Osteoblast (primary cell): Measurements from ENCODE around the gene ZSWIM1. TPM values are rescaled to one million over a fixed set of nuclear protein-coding genes. Genes with fewer than 3 reads are reported as not detected.
A peak's percentile ranks its signal among the peaks of the same experiment; 100 is the strongest.

Experiments
- DNase-seq: peaks from one replicate; pipeline ENCODE4 v3.0.0; 2011; ENCODE audit warnings: low spot score, mixed read lengths; ENCODE audit not compliant: insufficient read length; ENCODE audit errors: missing footprints
- H2AFZ ChIP-seq: 2 replicates; pipeline ENCODE4 v1.6.0; 2011; ENCODE audit warnings: mild to moderate bottlenecking, low read length
- H3K27ac ChIP-seq: 2 replicates; pipeline ENCODE4 v1.5.1; 2011; ENCODE audit warnings: mild to moderate bottlenecking, low read depth, low read length, moderate library complexity
- H3K27me3 ChIP-seq: 2 replicates; pipeline ENCODE4 v1.6.0; 2012; ENCODE audit warnings: mild to moderate bottlenecking, control low read depth, inconsistent platforms, low read length, moderate library complexity; ENCODE audit not compliant: insufficient read depth
- H3K36me3 ChIP-seq: 2 replicates; pipeline ENCODE4 v1.5.1; 2011; ENCODE audit warnings: mild to moderate bottlenecking, low read length, control low read depth, moderate library complexity; ENCODE audit not compliant: insufficient read depth
- H3K4me1 ChIP-seq: 2 replicates; pipeline ENCODE4 v1.5.1; 2011; ENCODE audit warnings: mild to moderate bottlenecking, low read length, control low read depth, moderate library complexity; ENCODE audit not compliant: insufficient read depth
- H3K4me2 ChIP-seq: 2 replicates; pipeline ENCODE4 v1.6.0; 2011; ENCODE audit warnings: mild to moderate bottlenecking, low read length; ENCODE audit not compliant: insufficient read depth
- H3K4me3 ChIP-seq: fragments of 200-600 bp; sonication (generic); 3 replicates; pipeline ENCODE4 v1.5.1; 2012; ENCODE audit warnings: mild to moderate bottlenecking, low read length, inconsistent platforms; ENCODE audit not compliant: insufficient read depth
- H3K79me2 ChIP-seq: 2 replicates; pipeline ENCODE4 v1.6.0; 2012; ENCODE audit warnings: mild to moderate bottlenecking, low read length, control low read depth, inconsistent platforms; ENCODE audit not compliant: insufficient read depth
- H3K9me3 ChIP-seq: 2 replicates; pipeline ENCODE4 v1.5.1; 2011; ENCODE audit warnings: low read depth, low read length, control low read depth
- H4K20me1 ChIP-seq: 2 replicates; pipeline ENCODE4 v1.6.0; 2012; ENCODE audit warnings: mild to moderate bottlenecking, low read length, control low read depth; ENCODE audit not compliant: insufficient read depth
- total RNA-seq: library from RNA; depleted of rRNA; stranded (reverse); fragments of >200 nt; gene quantifications from 2 replicates; pipeline ENCODE4 v1.2.3, GENCODE V29; 2012
- TF ChIP-seq, protein P1 (sequence below): IDR thresholded peaks from 2 replicates; pipeline ENCODE4 v1.5.1; 2011; ENCODE audit warnings: mild to moderate bottlenecking, low read depth, low read length, moderate library complexity; ENCODE audit errors: extremely low read depth

Gene ZSWIM1
- total RNA-seq, 1 donor, result 7.6 TPM

DNA sequence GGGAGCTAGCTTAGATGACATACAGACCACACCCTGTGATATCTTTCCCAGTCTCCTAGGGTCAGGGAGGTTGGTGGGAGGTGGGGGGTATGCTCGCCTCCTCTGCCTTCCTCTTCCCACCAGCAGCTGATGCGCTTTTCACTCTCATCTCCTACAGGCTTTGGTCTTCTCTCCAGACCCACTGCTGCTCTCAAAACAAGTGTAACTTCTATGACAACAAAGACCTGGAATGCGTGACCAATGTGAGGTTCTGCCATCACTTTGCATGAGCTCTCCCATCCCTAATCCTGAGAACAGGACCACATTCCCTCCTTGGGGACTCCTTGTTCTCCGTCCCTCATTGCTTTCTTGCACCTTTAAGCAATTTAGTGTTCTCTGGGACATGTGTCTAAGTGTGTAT, 12.8 kb downstream of the ZSWIM1 start:
- no peaks in the 10 kb centered on the region for H3K9me3 ChIP-seq
- H3K27ac ChIP-seq, result no peak overlapping the region
- no peak overlapping the region for H2AFZ ChIP-seq
- no peak overlapping the region for H3K4me3 ChIP-seq
- H4K20me1 ChIP-seq, result peaks cover 22% of the 10 kb centered on the region
- H3K36me3 ChIP-seq, result peaks cover 55% of the 10 kb centered on the region
- no peaks in the 10 kb centered on the region for H3K27me3 ChIP-seq
- peaks cover 24% of the 10 kb centered on the region for H3K4me1 ChIP-seq
- DNase-seq, result peak; percentile 31
- TF ChIP-seq, protein P1, sequence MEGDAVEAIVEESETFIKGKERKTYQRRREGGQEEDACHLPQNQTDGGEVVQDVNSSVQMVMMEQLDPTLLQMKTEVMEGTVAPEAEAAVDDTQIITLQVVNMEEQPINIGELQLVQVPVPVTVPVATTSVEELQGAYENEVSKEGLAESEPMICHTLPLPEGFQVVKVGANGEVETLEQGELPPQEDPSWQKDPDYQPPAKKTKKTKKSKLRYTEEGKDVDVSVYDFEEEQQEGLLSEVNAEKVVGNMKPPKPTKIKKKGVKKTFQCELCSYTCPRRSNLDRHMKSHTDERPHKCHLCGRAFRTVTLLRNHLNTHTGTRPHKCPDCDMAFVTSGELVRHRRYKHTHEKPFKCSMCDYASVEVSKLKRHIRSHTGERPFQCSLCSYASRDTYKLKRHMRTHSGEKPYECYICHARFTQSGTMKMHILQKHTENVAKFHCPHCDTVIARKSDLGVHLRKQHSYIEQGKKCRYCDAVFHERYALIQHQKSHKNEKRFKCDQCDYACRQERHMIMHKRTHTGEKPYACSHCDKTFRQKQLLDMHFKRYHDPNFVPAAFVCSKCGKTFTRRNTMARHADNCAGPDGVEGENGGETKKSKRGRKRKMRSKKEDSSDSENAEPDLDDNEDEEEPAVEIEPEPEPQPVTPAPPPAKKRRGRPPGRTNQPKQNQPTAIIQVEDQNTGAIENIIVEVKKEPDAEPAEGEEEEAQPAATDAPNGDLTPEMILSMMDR, result no peak
- no peak overlapping the region for H3K4me2 ChIP-seq
- peaks cover 25% of the 10 kb centered on the region for H3K79me2 ChIP-seq

DNA sequence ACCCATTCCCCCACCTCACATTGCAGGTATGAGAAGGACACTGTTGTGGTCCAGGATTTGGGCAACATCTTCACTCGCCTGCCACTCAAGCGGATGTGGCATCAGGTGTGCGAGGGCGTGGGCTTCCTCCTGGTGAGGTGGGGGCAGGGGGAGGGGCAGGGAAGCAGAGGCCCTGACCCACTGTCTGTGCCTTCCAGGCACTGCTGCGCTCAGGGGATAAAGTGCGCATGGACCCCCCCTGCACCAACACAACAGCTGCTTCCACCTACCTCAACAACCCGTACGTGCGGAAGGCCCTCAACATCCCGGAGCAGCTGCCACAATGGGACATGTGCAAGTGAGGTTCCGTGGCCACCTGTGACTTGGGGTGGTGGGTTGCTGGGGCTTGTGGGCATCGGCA, 13.8 kb downstream of the ZSWIM1 start:
- Histone ChIP-seq H3K4me2 (no peak overlapping the region), H3K9me3 (no peaks in the 10 kb centered on the region), H3K36me3 (peaks cover 55% of the 10 kb centered on the region), H3K4me3 (no peak overlapping the region), H3K79me2 (peaks cover 25% of the 10 kb centered on the region), H3K27me3 (no peaks in the 10 kb centered on the region), H3K27ac (no peak overlapping the region), H3K4me1 (peaks cover 23% of the 10 kb centered on the region), H2AFZ (no peak overlapping the region), H4K20me1 (peaks cover 22% of the 10 kb centered on the region)
- peak; percentile 53 for DNase-seq
- TF ChIP-seq, protein P1, result no peak

DNA sequence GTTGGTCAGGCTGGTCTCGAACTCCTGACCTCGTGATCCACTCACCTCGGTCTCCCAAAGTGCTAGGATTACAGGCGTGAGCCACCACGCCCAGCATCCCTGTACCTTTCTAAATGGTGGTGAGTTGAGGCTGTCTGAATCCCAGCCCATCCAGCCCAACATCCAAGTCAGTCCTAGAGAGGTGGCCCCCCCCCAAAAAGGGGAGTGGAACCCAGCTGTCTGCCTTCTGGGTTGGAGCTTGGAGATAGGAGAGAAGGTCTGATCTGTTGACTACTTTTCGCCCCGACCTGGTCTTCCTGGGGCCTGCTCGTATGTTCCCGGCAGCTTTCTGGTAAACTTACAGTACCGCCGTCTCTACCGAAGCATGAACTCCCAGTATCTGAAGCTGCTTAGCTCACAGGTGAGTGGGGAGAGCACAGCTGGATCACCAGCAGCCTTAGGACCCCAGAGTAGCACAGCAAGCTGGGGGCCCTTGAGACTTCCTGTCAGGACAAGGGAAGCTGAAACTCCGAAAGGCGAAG, 15.7 kb downstream of the ZSWIM1 start:
- H3K9me3 ChIP-seq, result no peaks in the 10 kb centered on the region
- peaks cover 55% of the 10 kb centered on the region for H3K36me3 ChIP-seq
- TF ChIP-seq, protein P1, result no peak
- H3K4me3 ChIP-seq, result no peak overlapping the region
- H3K4me1 ChIP-seq, result peaks cover 11% of the 10 kb centered on the region
- DNase-seq, result peak; percentile 17
- H4K20me1 ChIP-seq, result peaks cover 22% of the 10 kb centered on the region
- H3K79me2 ChIP-seq, result peaks cover 20% of the 10 kb centered on the region
- H2AFZ ChIP-seq, result no peak overlapping the region
- no peak overlapping the region for H3K4me2 ChIP-seq
- H3K27me3 ChIP-seq, result no peaks in the 10 kb centered on the region
- H3K27ac ChIP-seq, result no peak overlapping the region

DNA sequence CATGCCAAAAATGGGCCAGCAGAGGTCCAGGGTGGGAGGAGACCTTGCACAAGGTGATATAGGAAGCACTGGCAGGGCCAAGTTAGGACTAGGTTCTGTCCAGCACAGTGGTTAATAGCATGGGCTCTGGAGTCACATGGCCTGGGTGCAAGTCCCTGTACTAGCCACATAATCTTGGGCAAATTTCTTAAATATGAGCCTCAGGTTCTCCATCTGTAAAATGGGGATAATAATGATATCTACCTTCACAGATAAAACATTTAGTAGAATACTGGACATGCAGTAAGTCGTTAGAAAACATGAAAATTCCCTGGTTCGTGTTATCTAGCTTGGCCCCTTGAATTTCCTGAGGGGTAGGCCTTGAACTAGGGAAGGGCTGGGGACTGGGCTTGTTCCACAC, 16.3 kb downstream of the ZSWIM1 start:
- TF ChIP-seq, protein P1, result no peak
- no peak overlapping the region for H3K4me3 ChIP-seq

More for the DNA sequence above, 16.3 kb downstream of the ZSWIM1 start:
- no peak overlapping the region for H2AFZ ChIP-seq
- peaks cover 18% of the 10 kb centered on the region for H4K20me1 ChIP-seq
- no peak overlapping the region for H3K27ac ChIP-seq
- no peak overlapping the region for H3K4me2 ChIP-seq
- H3K79me2 ChIP-seq, result peaks cover 15% of the 10 kb centered on the region
- peaks cover 5% of the 10 kb centered on the region for H3K4me1 ChIP-seq
- no peak for DNase-seq
- peaks cover 55% of the 10 kb centered on the region for H3K36me3 ChIP-seq
- H3K9me3 ChIP-seq, result no peaks in the 10 kb centered on the region
- no peaks in the 10 kb centered on the region for H3K27me3 ChIP-seq
